Measurements from ENCODE around the gene CDR2L.

The CDR2L gene

DNA sequence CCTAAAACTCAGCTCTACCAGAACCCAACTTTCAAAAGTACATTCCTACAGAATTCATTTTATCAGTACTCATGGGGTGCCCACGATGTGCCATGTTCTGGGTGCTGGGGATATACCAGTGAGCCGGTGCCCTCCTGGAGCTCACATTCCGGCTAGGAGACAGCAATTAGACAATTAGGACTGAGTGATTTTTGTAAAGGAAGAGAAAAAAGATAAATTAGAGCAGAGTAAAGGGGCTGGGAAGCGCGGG is 24.6 kb downstream of the CDR2L start:
- H3K27me3 ChIP-seq, result no peaks in the 10 kb centered on the region
- H3K4me3 ChIP-seq, result peak overlapping the region; percentile 89 to 93
- intact Hi-C loops (cut with DNase I; ENCODE audit: low total_unique reads), result loop anchor here (5.0 kb wide), 1 partner anchor 50 kb away; no protein-coding TSS in a partner anchor
- H3K4me1 ChIP-seq, result peaks cover 0 to 25% (median 15%) of the 10 kb centered on the region in 4 donors
- H3K9me3 ChIP-seq, result no peaks in the 10 kb centered on the region
- peak overlapping the region; percentile 85 to 87 for H3K27ac ChIP-seq
- TF ChIP-seq CTCF (IDR thresholded peaks at IDR 0.05), result no peak
- DNase-seq, result no peak
- peaks cover 0 to 9% (median 7%) of the 10 kb centered on the region in 3 donors for H3K36me3 ChIP-seq

GRCh38 chr17:75012346-75013091 is 25.1 kb downstream of the CDR2L start, which contains the start of gene MRPL58:
Gene MRPL58 (plus strand): TSS chr17:75012670. CDS start chr17:75012687, 17 bp downstream.
- H3K9me3 ChIP-seq, result no peaks in the 10 kb centered on the region

GRCh38 chr17:75013092-75013559 is 25.7 kb downstream of the CDR2L start:
- Histone ChIP-seq H3K27me3 (no peaks in the 10 kb centered on the region), H3K36me3 (peaks cover 0 to 20% (median 7%) of the 10 kb centered on the region in 3 donors), H3K9me3 (no peaks in the 10 kb centered on the region), H3K4me3 (peak overlapping the region; percentile 89 to 93), H3K4me1 (peaks cover 0 to 25% (median 15%) of the 10 kb centered on the region in 4 donors), H3K27ac (peak overlapping the region; percentile 85 to 87)
- intact Hi-C loops (cut with DNase I; ENCODE audit: low total_unique reads), result loop anchor here (5.0 kb wide), 1 partner anchor 51 kb away; no protein-coding TSS in a partner anchor
- no peak for TF ChIP-seq CTCF (IDR thresholded peaks at IDR 0.05)
- no peak for DNase-seq

More at GRCh38 chr17:75012346-75013091, 25.1 kb downstream of the CDR2L start, which contains the start of gene MRPL58:
- no peaks in the 10 kb centered on the region for H3K27me3 ChIP-seq
- intact Hi-C loops (cut with DNase I; ENCODE audit: low total_unique reads), result loop anchor here (5.0 kb wide), 1 partner anchor 50 kb away; no protein-coding TSS in a partner anchor
- H3K36me3 ChIP-seq, result peaks cover 0 to 14% (median 7%) of the 10 kb centered on the region in 3 donors
- TF ChIP-seq CTCF (IDR thresholded peaks at IDR 0.05), result peak; percentile 54 to 55
- H3K4me3 ChIP-seq, result peak within 1 kb of the TSS; percentile 89 to 93
- peak; percentile 69 to 85 for DNase-seq
- H3K27ac ChIP-seq, result peak within 1 kb of the TSS; percentile 85 to 87
- peaks cover 0 to 25% (median 15%) of the 10 kb centered on the region in 4 donors for H3K4me1 ChIP-seq

DNA sequence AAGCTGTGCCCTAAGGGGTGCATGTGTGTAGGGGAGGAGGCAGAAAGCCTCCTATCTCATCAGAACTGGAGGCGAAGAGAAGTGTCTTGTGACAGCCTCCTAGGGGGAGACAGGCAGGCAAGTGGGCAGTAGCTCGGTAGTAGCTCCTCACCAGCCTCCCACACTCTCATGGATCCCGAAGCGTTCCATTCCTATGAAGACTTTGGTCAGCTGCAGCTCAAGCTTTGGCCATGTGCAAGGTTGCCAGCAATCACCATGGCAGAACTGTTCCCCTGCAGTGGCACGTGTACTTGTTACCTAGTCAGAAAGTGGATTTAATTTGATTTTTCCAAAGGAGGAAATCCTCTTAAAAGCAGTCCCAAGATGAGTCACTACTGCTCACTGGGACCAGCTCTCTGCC is 31.7 kb downstream of the CDR2L start:
- Histone ChIP-seq H3K4me1 (no peaks in the 10 kb centered on the region), H3K36me3 (peaks cover 25 to 70% (median 33%) of the 10 kb centered on the region in 3 donors), H3K27ac (no peak overlapping the region), H3K27me3 (no peaks in the 10 kb centered on the region), H3K9me3 (no peaks in the 10 kb centered on the region), H3K4me3 (no peak overlapping the region)
- no peak for TF ChIP-seq CTCF (IDR thresholded peaks at IDR 0.05)
- no peak for DNase-seq
- intact Hi-C loops (cut with DNase I; ENCODE audit: low total_unique reads), result no loop called here

- peaks cover 25 to 70% (median 33%) of the 10 kb centered on the region in 3 donors for H3K36me3 ChIP-seq
Measured at GRCh38 chr17:75019710-75020109, 32.3 kb downstream of the CDR2L start.

More at GRCh38 chr17:75019710-75020109, 32.3 kb downstream of the CDR2L start:
- intact Hi-C loops (cut with DNase I; ENCODE audit: low total_unique reads), result no loop called here
- Histone ChIP-seq H3K4me3 (no peak overlapping the region), H3K27ac (no peak overlapping the region), H3K27me3 (no peaks in the 10 kb centered on the region), H3K9me3 (no peaks in the 10 kb centered on the region), H3K4me1 (no peaks in the 10 kb centered on the region)
- DNase-seq, result no peak
- no peak for TF ChIP-seq CTCF (IDR thresholded peaks at IDR 0.05)
